Keratinocyte (primary cell): ENCODE measurements around the gene CHRM4. TPM values are rescaled to one million over a fixed set of nuclear protein-coding genes. Genes with fewer than 3 reads are reported as not detected.

ENCODE experiments used
- DNase-seq: peaks from one replicate; pipeline ENCODE4 v3.0.0-alpha.2; 2011; ENCODE audit warnings: low read depth, missing footprints, low spot score
- FAIRE-seq: peaks from 2 replicates; lab custom pipeline; 2011; peaks lifted over from hg19 to GRCh38; lab: Jason Lieb, UNC
- H2AFZ ChIP-seq: 2 replicates; pipeline ENCODE4 v1.6.0; 2012; ENCODE audit warnings: low read length, control low read depth, inconsistent platforms; ENCODE audit not compliant: control insufficient read depth
- H3K27ac ChIP-seq: 2 replicates; pipeline ENCODE4 v1.5.1; 2011; ENCODE audit warnings: low read length; ENCODE audit not compliant: control insufficient read depth, insufficient read depth
- H3K27me3 ChIP-seq: 3 replicates; pipeline ENCODE4 v1.6.0; 2011; ENCODE audit warnings: low read length; ENCODE audit not compliant: control insufficient read depth, insufficient read depth; ENCODE audit errors: extremely low read depth
- H3K36me3 ChIP-seq, 2 experiments: 2 replicates in 1 of 2; 3 replicates in 1 of 2; pipeline ENCODE4 v1.5.1; 2011; ENCODE audit warnings: low read length in 2 of 2, mild to moderate bottlenecking in 1 of 2; ENCODE audit not compliant: control insufficient read depth in 2 of 2, insufficient read depth in 2 of 2; ENCODE audit errors: extremely low read depth in 1 of 2
- H3K4me1 ChIP-seq: 3 replicates; pipeline ENCODE4 v1.5.1; 2011; ENCODE audit warnings: low read length; ENCODE audit not compliant: control insufficient read depth, insufficient read depth; ENCODE audit errors: extremely low read depth
- H3K4me2 ChIP-seq: 3 replicates; pipeline ENCODE4 v1.6.0; 2011; ENCODE audit warnings: low read depth, low read length; ENCODE audit not compliant: control insufficient read depth, insufficient read depth; ENCODE audit errors: extremely low read depth
- H3K4me3 ChIP-seq, 3 experiments: fragments of 200-600 bp in 1 of 3; sonication (generic) in 1 of 3; 2 replicates in 2 of 3; 3 replicates in 1 of 3; pipeline ENCODE4 v1.5.1; 2011 to 2016; ENCODE audit warnings: low read length in 3 of 3, mild to moderate bottlenecking in 3 of 3, control low read depth in 2 of 3, inconsistent platforms in 1 of 3, low read depth in 1 of 3, mixed read lengths in 1 of 3, mixed run types in 1 of 3, moderate library complexity in 1 of 3; ENCODE audit not compliant: control insufficient read depth in 2 of 3, insufficient read depth in 2 of 3; ENCODE audit errors: extremely low read depth in 1 of 3
- H3K79me2 ChIP-seq: 2 replicates; pipeline ENCODE4 v1.6.0; 2012; ENCODE audit warnings: low read length; ENCODE audit not compliant: control insufficient read depth, insufficient read depth
- H3K9ac ChIP-seq: 3 replicates; pipeline ENCODE4 v1.6.0; 2011; ENCODE audit warnings: low read length; ENCODE audit not compliant: control insufficient read depth, insufficient read depth; ENCODE audit errors: extremely low read depth
- H3K9me1 ChIP-seq: 3 replicates; pipeline ENCODE4 v1.6.0; 2011; ENCODE audit warnings: low read length; ENCODE audit not compliant: control insufficient read depth, insufficient read depth; ENCODE audit errors: extremely low read depth
- H3K9me3 ChIP-seq: 2 replicates; pipeline ENCODE4 v1.5.1; 2012; ENCODE audit warnings: low read depth, low read length; ENCODE audit not compliant: control insufficient read depth
- H4K20me1 ChIP-seq: 3 replicates; pipeline ENCODE4 v1.6.0; 2011; ENCODE audit warnings: low read length; ENCODE audit not compliant: control insufficient read depth, insufficient read depth; ENCODE audit errors: extremely low read depth
- CTCF ChIP-seq, 3 experiments: IDR thresholded peaks in 1 of 3; conservative IDR thresholded peaks in 1 of 3; optimal IDR thresholded peaks in 1 of 3; 2 replicates in 2 of 3; 3 replicates in 1 of 3; pipeline versions ENCODE3 to v1.5.1; 2011; ENCODE audit warnings: low read length in 3 of 3, mild to moderate bottlenecking in 3 of 3, moderate library complexity in 2 of 3, control low read depth in 1 of 3, inconsistent platforms in 1 of 3; ENCODE audit not compliant: insufficient read depth in 2 of 3; ENCODE audit errors: extremely low read depth in 1 of 3
- EZH2 ChIP-seq: IDR thresholded peaks from one replicate; pipeline ENCODE4 v1.6.1; 2012; ENCODE audit warnings: inconsistent platforms, mild to moderate bottlenecking, low read length, moderate library complexity
- dilution Hi-C: fragments of 300-500 bp; cut with MboI; formaldehyde crosslinking; loops from one replicate; pipeline ENCODE4 v1.7.0; 2020; ENCODE audit warnings: low sequenced_read_pairs; ENCODE audit not compliant: extremely low pct_ligation_motif_present
- polyA plus RNA-seq, 5 experiments: library from polyadenylated mRNA; depleted of rRNA in 3 of 5; stranded (reverse) in 3 of 5; stranded (forward) in 1 of 5; unstranded in 1 of 5; fragments of >200 nt; gene quantifications; 1 replicate in 1 of 5; 2 replicates in 3 of 5; 3 replicates in 1 of 5; pipeline versions ENCODE4 v1.2.1 to v1.2.3, GENCODE V29; 2011 to 2012; ENCODE audit warnings: missing spikeins in 2 of 5, low read depth in 1 of 5, low replicate concordance in 1 of 5

Gene CHRM4
- polyA plus RNA-seq, 1 donor (not counting 4 experiments of a cell fraction or from before 2014, with no cell fraction given) = not detected

GRCh38 chr11:46342239-46342638 lies 49.3 kb downstream of the CHRM4 start:
- H3K9ac ChIP-seq = no peak overlapping the region
- TF ChIP-seq EZH2 = no peak
- no peak for TF ChIP-seq CTCF (optimal IDR thresholded peaks at IDR 0.05 in 1 of 3, IDR thresholded peaks at IDR 0.05 in 1 of 3, conservative IDR thresholded peaks at IDR 0.05 in 1 of 3; ENCODE audit: extremely low read depth in 1 of 3, insufficient read depth in 2 of 3, low read length in 3 of 3)
- H3K27ac ChIP-seq = no peak overlapping the region
- no peaks in the 10 kb centered on the region for H3K27me3 ChIP-seq
- H3K4me2 ChIP-seq = no peak overlapping the region
- DNase-seq (no peak), FAIRE-seq (no peak)
- no peaks in the 10 kb centered on the region for H4K20me1 ChIP-seq
- peaks cover 42% of the 10 kb centered on the region for H3K4me1 ChIP-seq
- H3K9me1 ChIP-seq = no peaks in the 10 kb centered on the region
- no peaks in the 10 kb centered on the region for H3K9me3 ChIP-seq
- H3K4me3 ChIP-seq = no peak overlapping the region
- dilution Hi-C loops = no loop called here
- peaks cover 16% of the 10 kb centered on the region for H3K79me2 ChIP-seq
- no peaks in the 10 kb centered on the region for H3K36me3 ChIP-seq
- H2AFZ ChIP-seq = no peak overlapping the region

GRCh38 chr11:46341454-46341853 lies 50.1 kb downstream of the CHRM4 start:
- Histone ChIP-seq H3K4me2 (no peak overlapping the region), H3K9me3 (no peaks in the 10 kb centered on the region), H3K27me3 (no peaks in the 10 kb centered on the region), H3K4me1 (peaks cover 37% of the 10 kb centered on the region), H2AFZ (no peak overlapping the region), H4K20me1 (no peaks in the 10 kb centered on the region), H3K9me1 (no peaks in the 10 kb centered on the region), H3K36me3 (no peaks in the 10 kb centered on the region), H3K27ac (no peak overlapping the region), H3K79me2 (peaks cover 10% of the 10 kb centered on the region), H3K9ac (no peak overlapping the region), H3K4me3 (no peak overlapping the region)
- dilution Hi-C loops = no loop called here
- FAIRE-seq (no peak), DNase-seq (no peak)
- no peak for TF ChIP-seq EZH2
- TF ChIP-seq CTCF (optimal IDR thresholded peaks at IDR 0.05 in 1 of 3, IDR thresholded peaks at IDR 0.05 in 1 of 3, conservative IDR thresholded peaks at IDR 0.05 in 1 of 3; ENCODE audit: extremely low read depth in 1 of 3, insufficient read depth in 2 of 3, low read length in 3 of 3) = no peak
